GM12878 (cell line): ENCODE measurements around the gene KCNN3. TPM values are rescaled to one million over a fixed set of nuclear protein-coding genes. Genes with fewer than 3 reads are reported as not detected.

Source experiments
- CHD2 ChIP-seq: IDR thresholded peaks from 2 replicates; pipeline ENCODE4 v1.6.1; 2011; ENCODE audit warnings: low read depth, low read length, improper control_type of control experiment, borderline replicate concordance
- CHD4 ChIP-seq: fragments of 200-600 bp; sonication (generic); IDR thresholded peaks from 2 replicates; pipeline ENCODE4 v1.6.1; 2016; ENCODE audit warnings: mild to moderate bottlenecking
- E4F1 ChIP-seq: fragments of 450-650 bp; IDR thresholded peaks from 2 replicates; pipeline ENCODE4 v1.6.1; 2018; ENCODE audit warnings: borderline replicate concordance, mild to moderate bottlenecking; ENCODE audit not compliant: partially characterized antibody
- EP300 ChIP-seq, 2 experiments: fragments of 150-350 bp in 1 of 2; IDR thresholded peaks; 2 replicates each; pipeline ENCODE4 v1.6.1; 2011 to 2012; ENCODE audit warnings: low read depth in 2 of 2, low read length in 2 of 2, borderline replicate concordance in 1 of 2, improper control_type of control experiment in 1 of 2, inconsistent platforms in 1 of 2; ENCODE audit not compliant: control insufficient read depth in 1 of 2
- ETV6 ChIP-seq, 2 experiments: fragments of 450-650 bp in 1 of 2; IDR thresholded peaks in 1 of 2; conservative IDR thresholded peaks in 1 of 2; 2 replicates each; pipeline ENCODE4 v1.6.1; 2014; ENCODE audit warnings: antibody characterized with exemption in 1 of 2, borderline replicate concordance in 1 of 2, low read depth in 1 of 2, mild to moderate bottlenecking in 1 of 2, moderate library complexity in 1 of 2
- FOS ChIP-seq: IDR thresholded peaks from 3 replicates; pipeline ENCODE4 v1.6.1; 2011; ENCODE audit warnings: borderline replicate concordance; ENCODE audit not compliant: insufficient read length; ENCODE audit errors: extremely low read depth
- HDAC2 ChIP-seq: fragments of 200-600 bp; sonication (generic); IDR thresholded peaks from 2 replicates; pipeline ENCODE4 v1.6.1; 2017
- IRF3 ChIP-seq: fragments of 450-650 bp; IDR thresholded peaks from 2 replicates; pipeline ENCODE4 v1.6.1; 2014; ENCODE audit warnings: mild to moderate bottlenecking
- RAD51 ChIP-seq: fragments of 450-650 bp; IDR thresholded peaks from 2 replicates; pipeline ENCODE4 v1.6.1; 2016; ENCODE audit warnings: moderate library complexity, mild to moderate bottlenecking, inconsistent platforms
- RELA ChIP-seq: fragments of 450-650 bp; IDR thresholded peaks from 2 replicates; pipeline ENCODE4 v1.8.0; 2014; ENCODE audit warnings: borderline replicate concordance; ENCODE audit not compliant: partially characterized antibody
- STAT3 ChIP-seq: IDR thresholded peaks from 2 replicates; pipeline ENCODE4 v1.6.1; 2011; ENCODE audit warnings: low read depth, low read length, improper control_type of control experiment
- SUPT20H ChIP-seq: IDR thresholded peaks from 2 replicates; pipeline ENCODE4 v1.6.1; 2011; ENCODE audit warnings: low read depth, mild to moderate bottlenecking, low read length, moderate library complexity, borderline replicate concordance; ENCODE audit not compliant: control insufficient read depth
- TCF3 ChIP-seq: IDR thresholded peaks from 2 replicates; pipeline ENCODE4 v1.6.1; 2012; ENCODE audit warnings: low read depth, mild to moderate bottlenecking, low read length, borderline replicate concordance; ENCODE audit not compliant: insufficient read depth
- USF2 ChIP-seq: IDR thresholded peaks from 2 replicates; pipeline ENCODE4 v1.6.1; 2011; ENCODE audit warnings: low read depth, low read length, improper control_type of control experiment, borderline replicate concordance
- YY1 ChIP-seq: IDR thresholded peaks from 2 replicates; pipeline ENCODE4 v1.6.1; 2011; ENCODE audit warnings: low read depth, mild to moderate bottlenecking, low read length
- ZNF274 ChIP-seq: IDR thresholded peaks from one replicate; pipeline ENCODE4 v1.8.0; 2011; ENCODE audit not compliant: insufficient read length, insufficient read depth
- ZNF592 ChIP-seq: fragments of 450-650 bp; IDR thresholded peaks from 2 replicates; pipeline ENCODE4 v1.6.1; 2017; ENCODE audit warnings: mild to moderate bottlenecking, moderate library complexity
- ZZZ3 ChIP-seq: IDR thresholded peaks from 2 replicates; pipeline ENCODE4 v1.6.1; 2011; ENCODE audit warnings: low read depth; ENCODE audit not compliant: control insufficient read depth, insufficient read length
- polyA plus RNA-seq, 11 experiments: library from polyadenylated mRNA; depleted of rRNA in 4 of 11; unstranded in 6 of 11; stranded (reverse) in 5 of 11; fragments of >200 nt; fragmentation: Nextera tagmentation in 4 of 11; fragmentation: Illumina TruSeq in 1 of 11; extraction: Ambion mirVana in 4 of 11; extraction: Trizol in 1 of 11; gene quantifications; 1 replicate in 1 of 11; 2 replicates in 10 of 11; pipeline versions ENCODE4 v1.2.1 to v1.2.3, GENCODE V29; 2011 to 2016; ENCODE audit warnings: inconsistent platforms in 2 of 11, missing spikeins in 2 of 11, low read depth in 1 of 11
- total RNA-seq, 4 experiments: library from RNA; depleted of rRNA in 3 of 4; stranded (reverse); fragments of >200 nt in 3 of 4; fragmentation: Illumina TruSeq in 1 of 4; extraction: Trizol in 1 of 4; gene quantifications; 2 replicates each; pipeline versions ENCODE4 v1.2.1 to v1.2.3, GENCODE V29; 2013 to 2021
- TF ChIP-seq, protein P1 (sequence below), 3 experiments: IDR thresholded peaks in 2 of 3; conservative IDR thresholded peaks in 1 of 3; 2 replicates each; pipeline ENCODE4 v1.5.1; 2011; ENCODE audit warnings: low read depth in 3 of 3, low read length in 3 of 3, mild to moderate bottlenecking in 3 of 3, control low read depth in 2 of 3, moderate library complexity in 2 of 3, inconsistent platforms in 1 of 3, mixed read lengths in 1 of 3; ENCODE audit not compliant: control insufficient read depth in 2 of 3, insufficient read depth in 1 of 3; ENCODE audit errors: extremely low read depth in 1 of 3

Gene KCNN3
- total and polyA plus RNA-seq, 10 of the 15 experiments (the other 5 are each of a cell fraction or from before 2014, with no cell fraction given): 3.5 to 26.4 (median 14.9) TPM

- TF ChIP-seq YY1: no peak
- no peak for TF ChIP-seq STAT3
- no peak for TF ChIP-seq ZNF274
- TF ChIP-seq RAD51: no peak
- no peak for TF ChIP-seq E4F1
- TF ChIP-seq ETV6 (conservative IDR thresholded peaks at IDR 0.05 in 1 of 2, IDR thresholded peaks at IDR 0.05 in 1 of 2; ENCODE audit: borderline replicate concordance in 1 of 2, low read depth in 1 of 2): no peak; a peak in 1 of 4 replicates
- no peak for TF ChIP-seq TCF3
- no peak for TF ChIP-seq ZNF592
- TF ChIP-seq CHD4: no peak
- peak; percentile 64 for TF ChIP-seq USF2
- no peak for TF ChIP-seq HDAC2
- no peak for TF ChIP-seq RELA
- no peak for TF ChIP-seq ZZZ3
- no peak for TF ChIP-seq FOS
- no peak for TF ChIP-seq IRF3
- no peak for TF ChIP-seq CHD2
- TF ChIP-seq SUPT20H: no peak
- TF ChIP-seq, protein P1, sequence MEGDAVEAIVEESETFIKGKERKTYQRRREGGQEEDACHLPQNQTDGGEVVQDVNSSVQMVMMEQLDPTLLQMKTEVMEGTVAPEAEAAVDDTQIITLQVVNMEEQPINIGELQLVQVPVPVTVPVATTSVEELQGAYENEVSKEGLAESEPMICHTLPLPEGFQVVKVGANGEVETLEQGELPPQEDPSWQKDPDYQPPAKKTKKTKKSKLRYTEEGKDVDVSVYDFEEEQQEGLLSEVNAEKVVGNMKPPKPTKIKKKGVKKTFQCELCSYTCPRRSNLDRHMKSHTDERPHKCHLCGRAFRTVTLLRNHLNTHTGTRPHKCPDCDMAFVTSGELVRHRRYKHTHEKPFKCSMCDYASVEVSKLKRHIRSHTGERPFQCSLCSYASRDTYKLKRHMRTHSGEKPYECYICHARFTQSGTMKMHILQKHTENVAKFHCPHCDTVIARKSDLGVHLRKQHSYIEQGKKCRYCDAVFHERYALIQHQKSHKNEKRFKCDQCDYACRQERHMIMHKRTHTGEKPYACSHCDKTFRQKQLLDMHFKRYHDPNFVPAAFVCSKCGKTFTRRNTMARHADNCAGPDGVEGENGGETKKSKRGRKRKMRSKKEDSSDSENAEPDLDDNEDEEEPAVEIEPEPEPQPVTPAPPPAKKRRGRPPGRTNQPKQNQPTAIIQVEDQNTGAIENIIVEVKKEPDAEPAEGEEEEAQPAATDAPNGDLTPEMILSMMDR (IDR thresholded peaks at IDR 0.05 in 2 of 3, conservative IDR thresholded peaks at IDR 0.05 in 1 of 3; ENCODE audit: control insufficient read depth in 2 of 3, extremely low read depth in 1 of 3, insufficient read depth in 1 of 3, low read depth in 3 of 3, low read length in 3 of 3): no peak
- TF ChIP-seq EP300 (IDR thresholded peaks at IDR 0.05; ENCODE audit: borderline replicate concordance in 1 of 2, control insufficient read depth in 1 of 2, low read depth in 2 of 2, low read length in 2 of 2): peak; percentile 33 to 40; a peak in 2 of 4 replicates
Observed at GRCh38 chr1:154874465-154874864, 4.4 kb upstream of the KCNN3 start (continued).
